Activated CD8-positive, alpha-beta T cell treated with anti-CD3 and anti-CD28 coated beads for 36 hours (primary cell): ENCODE measurements around the gene ARHGAP9. TPM values are rescaled to one million over a fixed set of nuclear protein-coding genes. Genes with fewer than 3 reads are reported as not detected.
A peak's percentile ranks its signal among the peaks of the same experiment; 100 is the strongest.

Source experiments
- ATAC-seq: fragments of 200-7000 bp; cut with Tn5 transposase; one replicate; pipeline ENCODE4 v1.10.0; 2021; ENCODE audit warnings: mild to moderate bottlenecking, moderate library complexity
- CTCF ChIA-PET: fragments of 350-600 bp; sonication (Branson Sonifier 250); formaldehyde crosslinking; loops from one replicate; lab custom pipeline; 2021; ENCODE audit warnings: antibody characterized with exemption; lab: Charles Lee
- POLR2A ChIA-PET: fragments of 350-600 bp; sonication (Branson Sonifier 250); formaldehyde crosslinking; loops from one replicate; lab custom pipeline; 2021; ENCODE audit warnings: antibody characterized with exemption; lab: Charles Lee
- DNase-seq: peaks from one replicate; pipeline ENCODE4 v3.0.0-alpha.2; 2020
- H3K27ac Mint-ChIP-seq: one replicate; pipeline ENCODE4 v1.8.0; 2021; ENCODE audit warnings: mild to moderate bottlenecking, mixed read lengths
- H3K27me3 Mint-ChIP-seq: one replicate; pipeline ENCODE4 v1.8.0; 2021; ENCODE audit warnings: mixed read lengths
- H3K36me3 Mint-ChIP-seq: one replicate; pipeline ENCODE4 v1.8.0; 2021; ENCODE audit warnings: low read depth, mixed read lengths
- H3K4me1 Mint-ChIP-seq: one replicate; pipeline ENCODE4 v1.8.0; 2021; ENCODE audit warnings: low read depth, mixed read lengths
- H3K4me3 Mint-ChIP-seq: one replicate; pipeline ENCODE4 v1.8.0; 2021; ENCODE audit warnings: mild to moderate bottlenecking, moderate library complexity, mixed read lengths
- H3K9me3 Mint-ChIP-seq: one replicate; pipeline ENCODE4 v1.8.0; 2021; ENCODE audit warnings: mixed read lengths
- intact Hi-C: fragments of 100-400 bp; cut with micrococcal nuclease; formaldehyde crosslinking; loops from one replicate; pipeline ENCODE4 v1.10.0; 2022
- total RNA-seq, 2 experiments: library from RNA; stranded (reverse); gene quantifications; one replicate each; pipeline ENCODE4 v1.2.3, GENCODE V29; 2021
- TF ChIP-seq, protein P1 (sequence below): fragments of 200-600 bp; IDR thresholded peaks from one replicate; pipeline ENCODE4 v1.8.0; 2022; ENCODE audit warnings: antibody characterized with exemption, mild to moderate bottlenecking

ARHGAP9 gene
- total RNA-seq, 2 experiments from 2014 or later: 125 to 128 TPM

- DNase-seq (no peak), ATAC-seq (no peak)
- Mint-ChIP-seq H3K27ac (no peak overlapping the region), H3K9me3 (no peaks in the 10 kb centered on the region), H3K36me3 (peaks cover 3% of the 10 kb centered on the region), H3K4me3 (no peak overlapping the region), H3K27me3 (peaks cover 3% of the 10 kb centered on the region), H3K4me1 (peaks cover 5% of the 10 kb centered on the region)
- TF ChIP-seq, protein P1, sequence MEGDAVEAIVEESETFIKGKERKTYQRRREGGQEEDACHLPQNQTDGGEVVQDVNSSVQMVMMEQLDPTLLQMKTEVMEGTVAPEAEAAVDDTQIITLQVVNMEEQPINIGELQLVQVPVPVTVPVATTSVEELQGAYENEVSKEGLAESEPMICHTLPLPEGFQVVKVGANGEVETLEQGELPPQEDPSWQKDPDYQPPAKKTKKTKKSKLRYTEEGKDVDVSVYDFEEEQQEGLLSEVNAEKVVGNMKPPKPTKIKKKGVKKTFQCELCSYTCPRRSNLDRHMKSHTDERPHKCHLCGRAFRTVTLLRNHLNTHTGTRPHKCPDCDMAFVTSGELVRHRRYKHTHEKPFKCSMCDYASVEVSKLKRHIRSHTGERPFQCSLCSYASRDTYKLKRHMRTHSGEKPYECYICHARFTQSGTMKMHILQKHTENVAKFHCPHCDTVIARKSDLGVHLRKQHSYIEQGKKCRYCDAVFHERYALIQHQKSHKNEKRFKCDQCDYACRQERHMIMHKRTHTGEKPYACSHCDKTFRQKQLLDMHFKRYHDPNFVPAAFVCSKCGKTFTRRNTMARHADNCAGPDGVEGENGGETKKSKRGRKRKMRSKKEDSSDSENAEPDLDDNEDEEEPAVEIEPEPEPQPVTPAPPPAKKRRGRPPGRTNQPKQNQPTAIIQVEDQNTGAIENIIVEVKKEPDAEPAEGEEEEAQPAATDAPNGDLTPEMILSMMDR: no peak
- intact Hi-C loops: no loop called here
- POLR2A ChIA-PET: interaction anchor here (1.0 kb wide), 1 partner anchor 175 kb away, joined by 3 read pairs; no protein-coding TSS in a partner anchor
- CTCF ChIA-PET: interaction anchor here (1.8 to 2.6 kb wide), 2 partner anchors 14 to 16 kb away, joined by 11 read pairs; partner anchors contain the start of gene INHBE
Measured at GRCh38 chr12:57439762-57440266, 39.9 kb downstream of the ARHGAP9 start.

GRCh38 chr12:57438400-57438799 lies 41.3 kb downstream of the ARHGAP9 start:
- CTCF ChIA-PET: interaction anchor here (1.0 kb wide), 2 partner anchors 14 to 17 kb away, joined by 3 to 4 read pairs; no protein-coding TSS in a partner anchor
- Mint-ChIP-seq H3K36me3 (peaks cover 3% of the 10 kb centered on the region), H3K27ac (no peak overlapping the region), H3K9me3 (no peaks in the 10 kb centered on the region), H3K27me3 (peaks cover 3% of the 10 kb centered on the region), H3K4me1 (peaks cover 5% of the 10 kb centered on the region), H3K4me3 (no peak overlapping the region)
- TF ChIP-seq, protein P1: no peak
- POLR2A ChIA-PET: no interaction called here
- DNase-seq: no peak
- no peak for ATAC-seq
- intact Hi-C loops: no loop called here

DNA sequence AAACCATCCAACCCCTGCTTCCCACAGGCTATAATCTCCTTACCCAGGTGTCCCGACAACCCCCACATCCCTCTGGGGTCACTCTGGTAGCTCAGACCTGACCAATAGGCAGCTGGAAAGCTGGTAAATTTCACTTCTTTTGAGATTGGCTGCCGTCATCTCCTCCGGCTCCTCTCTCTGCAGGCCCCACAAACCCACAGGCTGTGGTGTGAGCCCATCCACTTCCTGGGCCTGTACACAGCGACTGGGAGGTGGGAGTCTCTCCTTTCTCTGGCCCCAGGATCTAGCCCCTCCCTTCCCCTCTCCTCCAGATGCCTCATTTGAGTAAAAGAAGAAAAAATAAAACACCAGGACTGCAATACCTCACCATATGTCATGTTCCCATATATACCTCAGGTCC lies 44.4 kb downstream of the ARHGAP9 start:
- TF ChIP-seq, protein P1: no peak
- H3K27me3 Mint-ChIP-seq: no peaks in the 10 kb centered on the region
- peak; percentile 46 for DNase-seq
- peak overlapping the region; percentile 50 for H3K27ac Mint-ChIP-seq
- H3K9me3 Mint-ChIP-seq: no peaks in the 10 kb centered on the region
- peaks cover 16% of the 10 kb centered on the region for H3K4me1 Mint-ChIP-seq
- ChIA-PET CTCF (interaction anchor here (0.6 to 5.6 kb wide), 6 partner anchors 9 to 25 kb away, joined by 3 to 29 read pairs (median 14); partner anchors contain the start of genes GLI1 and INHBE), POLR2A (interaction anchor here (0.9 to 1.0 kb wide), 2 partner anchors 13 to 23 kb away, joined by 3 read pairs; no protein-coding TSS in a partner anchor)
- peak overlapping the region; percentile 51 for H3K4me3 Mint-ChIP-seq
- no peaks in the 10 kb centered on the region for H3K36me3 Mint-ChIP-seq
- ATAC-seq: peak; percentile 19
- intact Hi-C loops: no loop called here

GRCh38 chr12:57434517-57435223 lies 45.0 kb downstream of the ARHGAP9 start, which contains the start of gene INHBC:
INHBC (plus strand) TSS chr12:57434784; CDS start chr12:57434887, 103 bp downstream.
- POLR2A ChIA-PET: interaction anchor here (0.9 to 1.0 kb wide), 2 partner anchors 12 to 24 kb away, joined by 3 read pairs; no protein-coding TSS in a partner anchor
- ATAC-seq: no peak
- intact Hi-C loops: no loop called here
- CTCF ChIA-PET: interaction anchor here (0.6 to 5.6 kb wide), 8 partner anchors 10 to 84 kb away, joined by 3 to 29 read pairs (median 5); partner anchors contain the start of genes GLI1 and INHBE
- TF ChIP-seq, protein P1: no peak
- Mint-ChIP-seq H3K27ac (peak within 1 kb of the TSS; percentile 50), H3K4me3 (peak within 1 kb of the TSS; percentile 51), H3K27me3 (no peaks in the 10 kb centered on the region), H3K4me1 (peaks cover 19% of the 10 kb centered on the region), H3K9me3 (no peaks in the 10 kb centered on the region), H3K36me3 (peaks cover 2% of the 10 kb centered on the region)
- no peak for DNase-seq
